Fibroblast of mammary gland (primary cell): ENCODE results near the gene ALDH16A1.

Experiments used
- DNase-seq: peaks from one replicate; pipeline ENCODE4 v3.0.0-alpha.2; 2010; ENCODE audit warnings: low read depth
- H3K4me3 ChIP-seq: 2 replicates; pipeline ENCODE4 v1.5.1; 2011; ENCODE audit warnings: low read depth, mild to moderate bottlenecking, low read length, moderate library complexity; ENCODE audit not compliant: control insufficient read depth
- TF ChIP-seq, protein P1 (sequence below): conservative IDR thresholded peaks from 2 replicates; pipeline ENCODE4 v1.5.1; 2011; ENCODE audit warnings: low read depth, low read length, inconsistent platforms; ENCODE audit not compliant: control insufficient read depth, insufficient read depth

Gene ALDH16A1

GRCh38 chr19:49428547-49429451 is 24.2 kb upstream of the ALDH16A1 start:
- no peak for DNase-seq
- TF ChIP-seq, protein P1, sequence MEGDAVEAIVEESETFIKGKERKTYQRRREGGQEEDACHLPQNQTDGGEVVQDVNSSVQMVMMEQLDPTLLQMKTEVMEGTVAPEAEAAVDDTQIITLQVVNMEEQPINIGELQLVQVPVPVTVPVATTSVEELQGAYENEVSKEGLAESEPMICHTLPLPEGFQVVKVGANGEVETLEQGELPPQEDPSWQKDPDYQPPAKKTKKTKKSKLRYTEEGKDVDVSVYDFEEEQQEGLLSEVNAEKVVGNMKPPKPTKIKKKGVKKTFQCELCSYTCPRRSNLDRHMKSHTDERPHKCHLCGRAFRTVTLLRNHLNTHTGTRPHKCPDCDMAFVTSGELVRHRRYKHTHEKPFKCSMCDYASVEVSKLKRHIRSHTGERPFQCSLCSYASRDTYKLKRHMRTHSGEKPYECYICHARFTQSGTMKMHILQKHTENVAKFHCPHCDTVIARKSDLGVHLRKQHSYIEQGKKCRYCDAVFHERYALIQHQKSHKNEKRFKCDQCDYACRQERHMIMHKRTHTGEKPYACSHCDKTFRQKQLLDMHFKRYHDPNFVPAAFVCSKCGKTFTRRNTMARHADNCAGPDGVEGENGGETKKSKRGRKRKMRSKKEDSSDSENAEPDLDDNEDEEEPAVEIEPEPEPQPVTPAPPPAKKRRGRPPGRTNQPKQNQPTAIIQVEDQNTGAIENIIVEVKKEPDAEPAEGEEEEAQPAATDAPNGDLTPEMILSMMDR = no peak
- H3K4me3 ChIP-seq = no peak overlapping the region

- TF ChIP-seq, protein P1 = no peak
- DNase-seq = no peak
- H3K4me3 ChIP-seq = no peak overlapping the region
Measured at GRCh38 chr19:49430172-49430677, 22.8 kb upstream of the ALDH16A1 start.

DNA sequence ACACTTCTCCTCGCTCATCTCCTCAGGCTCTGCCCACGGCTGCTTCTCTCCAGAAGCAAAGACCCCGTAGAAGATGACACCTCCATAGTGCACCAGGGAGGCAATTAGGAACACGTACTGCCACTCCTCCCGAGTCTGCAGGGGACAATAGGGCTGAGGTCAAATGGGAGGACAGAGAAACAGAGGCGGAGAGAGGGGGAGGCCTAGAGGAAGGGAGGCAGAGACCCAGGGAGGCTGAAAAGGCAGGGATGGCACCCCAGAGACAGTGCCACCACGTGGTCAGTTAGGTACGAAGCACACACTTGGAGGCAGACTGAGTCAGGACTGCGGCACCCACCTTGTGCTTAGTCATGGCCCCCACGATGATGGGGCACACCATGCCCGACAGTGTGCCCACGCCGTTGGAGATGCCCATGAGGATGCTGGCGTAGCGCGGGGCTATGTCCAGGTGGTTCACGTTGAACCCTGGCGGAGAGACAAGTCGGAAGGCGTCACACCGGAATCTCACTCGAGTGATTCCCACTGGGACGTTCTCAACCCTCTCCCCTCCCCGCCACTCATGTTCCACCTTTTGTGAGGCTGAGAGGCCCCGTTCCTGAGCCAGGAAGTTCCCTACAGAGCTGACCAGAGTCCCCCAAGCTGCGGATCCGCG is 22.2 kb upstream of the ALDH16A1 start:
- TF ChIP-seq, protein P1 = peak; percentile 16
- no peak overlapping the region for H3K4me3 ChIP-seq
- DNase-seq = no peak

DNA sequence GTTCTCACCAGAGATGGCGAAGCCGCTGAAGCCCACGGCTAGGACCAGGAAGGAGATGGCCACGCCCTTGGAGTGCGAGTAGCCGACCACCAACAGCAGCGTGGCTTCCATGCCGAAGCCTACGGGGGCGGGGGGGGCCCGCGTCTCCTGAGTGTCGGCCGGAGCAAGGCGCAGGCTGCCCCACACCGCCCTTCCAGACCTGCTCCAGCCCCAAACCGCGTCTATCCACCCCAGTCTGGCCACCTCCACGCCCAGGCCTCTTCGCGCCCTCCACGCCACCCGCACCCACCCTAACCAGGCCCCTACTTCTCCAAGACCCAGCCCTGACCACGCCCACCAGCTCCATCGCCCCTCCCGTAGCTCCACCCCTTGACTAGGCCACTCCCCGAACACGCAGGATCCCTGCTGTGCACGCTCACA is 21.7 kb upstream of the ALDH16A1 start:
- DNase-seq = no peak
- no peak overlapping the region for H3K4me3 ChIP-seq
- TF ChIP-seq, protein P1 = no peak

GRCh38 chr19:49432141-49433073 is 20.6 kb upstream of the ALDH16A1 start:
- DNase-seq = no peak
- H3K4me3 ChIP-seq = no peak overlapping the region
- TF ChIP-seq, protein P1 = no peak

- H3K4me3 ChIP-seq = no peak overlapping the region
- TF ChIP-seq, protein P1 = no peak
Measured at GRCh38 chr19:49433240-49433901, 19.7 kb upstream of the ALDH16A1 start.

More at GRCh38 chr19:49433240-49433901, 19.7 kb upstream of the ALDH16A1 start:
- no peak for DNase-seq
